ENCODE results near the gene FUBP3. TPM values are rescaled to one million over a fixed set of nuclear protein-coding genes. Genes with fewer than 3 reads are reported as not detected.
A peak's percentile ranks its signal among the peaks of the same experiment; 100 is the strongest.

FUBP3 gene
- polyA plus RNA-seq, 1 of the 3 experiments (the other 2 are of a cell fraction) = 55.1 TPM

GRCh38 chr9:130680836-130681768 lies 101.7 kb downstream of the FUBP3 start (continued):
- no peak for TF ChIP-seq USF2 (IDR thresholded peaks at IDR 0.05; ENCODE audit: borderline replicate concordance, low read depth, low read length)

GRCh38 chr9:130681769-130682420 lies 102.5 kb downstream of the FUBP3 start:
- Histone ChIP-seq H3K27me3 (ENCODE audit: insufficient read depth) (no peaks in the 10 kb centered on the region), H4K20me1 (ENCODE audit: insufficient read depth) (no peaks in the 10 kb centered on the region), H3K4me3 (ENCODE audit: low read depth in 2 of 2, low read length in 1 of 2) (peak overlapping the region; percentile 54 to 58), H3F3A (replicated peaks; ENCODE audit: insufficient read depth) (no peaks in the 10 kb centered on the region), H2AFZ (ENCODE audit: low read depth) (peak overlapping the region; percentile 81; the same call in 1 of the 2 replicates), H3K36me3 (replicated peaks in 1 of 2; ENCODE audit: control insufficient read depth in 1 of 2, insufficient read depth in 2 of 2, low read length in 1 of 2) (no peaks in the 10 kb centered on the region), H3K79me2 (ENCODE audit: insufficient read depth) (no peaks in the 10 kb centered on the region), H3K9ac (no peak overlapping the region), H3K4me2 (peak overlapping the region; percentile 92), H3K9me2 (no peaks in the 10 kb centered on the region), H3K9me3 (no peaks in the 10 kb centered on the region), H3K27ac (ENCODE audit: low read depth in 2 of 2, low read length in 1 of 2) (no peak overlapping the region; a peak in 1 of 4 replicates), H3K4me1 (ENCODE audit: control insufficient read depth in 1 of 2, insufficient read depth in 2 of 2, low read depth in 1 of 2, low read length in 1 of 2) (peaks cover 0 to 11% of the 10 kb centered on the region in 2 experiments; a peak in 1 of 4 replicates)
- TF ChIP-seq EZH2phosphoT487 (IDR thresholded peaks at IDR 0.05; ENCODE audit: borderline replicate concordance, low read depth) (no peak), YY1 (IDR thresholded peaks at IDR 0.05; ENCODE audit: low read depth) (no peak), NFIC (IDR thresholded peaks at IDR 0.05; ENCODE audit: borderline replicate concordance) (no peak), GATA2 (CRISPR knock-in tag; IDR thresholded peaks at IDR 0.05) (no peak), REST (IDR thresholded peaks at IDR 0.05; ENCODE audit: low read depth, low read length) (no peak), JUND (IDR thresholded peaks at IDR 0.05) (no peak), IRF3 (IDR thresholded peaks at IDR 0.05; ENCODE audit: low read depth, low read length) (no peak), FOXJ3 (CRISPR knock-in tag; IDR thresholded peaks at IDR 0.05) (no peak), CTCF (IDR thresholded peaks at IDR 0.05) (no peak), TCF12 (IDR thresholded peaks at IDR 0.05) (no peak), FOSL2 (IDR thresholded peaks at IDR 0.05; ENCODE audit: borderline replicate concordance, low read depth) (no peak), SMC3 (IDR thresholded peaks at IDR 0.05; ENCODE audit: low read depth, low read length) (no peak)
- no peak for DNase-seq
- ChIA-PET POLR2A (no interaction called here), CTCF (interaction anchor here (0.7 to 15.3 kb wide), 38 partner anchors 9 to 418 kb away, joined by 3 to 520 read pairs (median 4); partner anchors contain the start of gene EXOSC2)
- WGBS (ENCODE audit: low lambda C conversion rate) = 20% methylated on average over 1 of the region's 45 CpGs
